ENCODE data around the gene HOXD3.

Gene HOXD3

GRCh38 chr2:176149481-176149938 is 7.6 kb upstream of the HOXD3 start:
- DNase-seq (ENCODE audit: low read depth), result no peak

- no peak for DNase-seq (ENCODE audit: low read depth)
Measured at GRCh38 chr2:176149939-176150583, 7.0 kb upstream of the HOXD3 start.

- DNase-seq (ENCODE audit: low read depth), result no peak
Measured at GRCh38 chr2:176150584-176151441, 6.3 kb upstream of the HOXD3 start.

- DNase-seq (ENCODE audit: low read depth), result no peak
Measured at GRCh38 chr2:176151442-176152287, 5.4 kb upstream of the HOXD3 start, which contains the start of gene HOXD4. HOXD4 (plus strand) TSS chr2:176151550; CDS start chr2:176151634, 84 bp downstream.

- no peak for DNase-seq (ENCODE audit: low read depth)
Measured at GRCh38 chr2:176152350-176153181, 4.5 kb upstream of the HOXD3 start.

GRCh38 chr2:176154576-176155252 is 2.4 kb upstream of the HOXD3 start:
- no peak for DNase-seq (ENCODE audit: low read depth)

- no peak for DNase-seq (ENCODE audit: low read depth)
Measured at GRCh38 chr2:176155356-176156044, 1.6 kb upstream of the HOXD3 start.

GRCh38 chr2:176156301-176156806 is 753 bp upstream of the HOXD3 start:
- no peak for DNase-seq (ENCODE audit: low read depth)

GRCh38 chr2:176157499-176158185 is 535 bp downstream of the HOXD3 start:
- no peak for DNase-seq (ENCODE audit: low read depth)

GRCh38 chr2:176158186-176158591 is 1.1 kb downstream of the HOXD3 start:
- DNase-seq (ENCODE audit: low read depth), result no peak

GRCh38 chr2:176158855-176159662 is 2.0 kb downstream of the HOXD3 start:
- DNase-seq (ENCODE audit: low read depth), result no peak

- no peak for DNase-seq (ENCODE audit: low read depth)
Measured at GRCh38 chr2:176159663-176160250, 2.6 kb downstream of the HOXD3 start.

GRCh38 chr2:176160251-176160985 is 3.3 kb downstream of the HOXD3 start:
- DNase-seq (ENCODE audit: low read depth), result no peak

- no peak for DNase-seq (ENCODE audit: low read depth)
Measured at GRCh38 chr2:176160986-176161824, 4.1 kb downstream of the HOXD3 start.

GRCh38 chr2:176161825-176162626 is 4.9 kb downstream of the HOXD3 start:
- DNase-seq (ENCODE audit: low read depth), result peak; percentile 55

Measured in ELR (cell line).